Pancreas (tissue), 10 donors: ENCODE measurements around the gene CCDC112. TPM values are rescaled to one million over a fixed set of nuclear protein-coding genes. Genes with fewer than 3 reads are reported as not detected.

Experiments
- ATAC-seq, 4 donors: fragments of 200-7000 bp; cut with Tn5 transposase; one replicate each; pipeline versions ENCODE4 v1.8.0 to v1.9.1; 2020; ENCODE audit warnings: mild to moderate bottlenecking in 4 of 4, moderate library complexity in 4 of 4
- DNase-seq, 6 donors: peaks; one replicate each; pipeline ENCODE4 v3.0.0-alpha.2; 2020
- FAIRE-seq: peaks from 2 replicates; lab custom pipeline; 2012; peaks lifted over from hg19 to GRCh38; lab: Jason Lieb, UNC
- H3K27ac ChIP-seq, 4 donors: fragments of 200-600 bp; sonication (generic); 1 replicate in 3 of 4; 2 replicates in 1 of 4; pipeline versions ENCODE4 v1.5.0 to v1.8.0; 2020
- H3K27me3 ChIP-seq, 4 donors: fragments of 200-600 bp; one replicate each; pipeline ENCODE4 v1.8.0; 2021
- H3K36me3 ChIP-seq, 3 donors: fragments of 200-600 bp; sonication (generic) in 1 of 3; one replicate each; pipeline versions ENCODE4 v1.5.0 to v1.8.0; 2020 to 2021
- H3K4me1 ChIP-seq, 3 donors: fragments of 200-600 bp; one replicate each; pipeline ENCODE4 v1.8.0; 2021
- H3K4me3 ChIP-seq, 4 donors: fragments of 200-600 bp; sonication (generic) in 2 of 4; one replicate each; pipeline versions ENCODE4 v1.5.0 to v1.8.0; 2020 to 2021
- H3K9me3 ChIP-seq, 4 donors: fragments of 200-600 bp; one replicate each; pipeline ENCODE4 v1.8.0; 2021
- WGBS, 2 donors: extraction: QIAGEN DNeasy Blood & Tissue Kit; methylation state at CpG; one replicate each; pipeline ENCODE4 v1.1.7; 2013; 5-methylcytosine and 5-hydroxymethylcytosine counted together
- intact Hi-C, 3 donors: fragments of 100-400 bp; cut with DNase I; formaldehyde crosslinking; loops; one replicate each; pipeline versions ENCODE4 v1.11.1 to v1.14.2; 2022
- polyA plus RNA-seq, 2 donors: library from polyadenylated mRNA; stranded (reverse); fragments of 200-250 nt; gene quantifications; one replicate each; pipeline ENCODE4 v1.2.3, GENCODE V29; 2013
- total RNA-seq, 6 donors: library from RNA; stranded (reverse); fragmentation: NEBNext Ultra II Directional in 4 of 6; extraction: Animal tissue kit (Norgen Biotek cat#: 25700) in 4 of 6; gene quantifications; one replicate each; pipeline versions ENCODE4 v1.2.1 to v1.2.4, GENCODE V29; 2021 to 2023
- TF ChIP-seq, protein P1 (sequence below), 4 donors: fragments of 200-600 bp; sonication (generic) in 3 of 4; IDR thresholded peaks; one replicate each; pipeline versions ENCODE4 v1.5.0 to v1.8.0; 2021; ENCODE audit warnings: antibody characterized with exemption in 4 of 4
- donor health status: healthy with polysubstance abuse.
- donor health status: DM: no; HTN: no; CAD: no; lungs with moderate emphysema.
- donor health status: DM: no; HTN: no; CAD: no.
- donor health status: control.
- donor health status: control.
- donor health status: Bipolar disorder and iron deficiency.
- donor health status: DM: yes; HTN: yes; CAD: no.
- donor health status: DM: no; HTN: no; CAD: no.
- donor health status: DM: no; HTN: no; CAD: no.
- donor health status: DM: yes; HTN: yes; CAD: no.

Gene CCDC112
- total and polyA plus RNA-seq, 8 donors, result 3.3 to 7.9 (median 5.0) TPM

DNA sequence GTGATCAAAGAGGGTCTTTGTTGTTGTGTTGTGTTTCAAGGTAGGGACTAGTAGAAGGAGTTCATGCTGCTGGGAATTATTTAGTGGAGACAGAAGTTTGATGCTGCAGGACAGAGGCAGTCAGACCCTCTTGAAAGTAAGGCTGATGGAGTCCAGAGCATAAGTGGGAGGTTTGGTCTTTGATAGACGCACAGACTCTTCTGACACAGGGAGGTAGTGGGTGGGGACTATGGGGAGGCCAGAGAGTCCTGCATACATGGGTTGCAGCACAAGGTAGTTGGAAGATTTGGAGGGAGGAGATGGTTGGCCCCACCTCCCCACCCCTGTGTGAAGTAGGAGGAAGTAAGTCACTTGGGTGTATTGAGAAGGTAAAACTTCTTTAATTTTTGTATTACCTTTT, 2.4 kb upstream of the CCDC112 start:
- 39 to 59% methylated on average over 1 of the region's 1 CpG for WGBS, 2 donors

DNA sequence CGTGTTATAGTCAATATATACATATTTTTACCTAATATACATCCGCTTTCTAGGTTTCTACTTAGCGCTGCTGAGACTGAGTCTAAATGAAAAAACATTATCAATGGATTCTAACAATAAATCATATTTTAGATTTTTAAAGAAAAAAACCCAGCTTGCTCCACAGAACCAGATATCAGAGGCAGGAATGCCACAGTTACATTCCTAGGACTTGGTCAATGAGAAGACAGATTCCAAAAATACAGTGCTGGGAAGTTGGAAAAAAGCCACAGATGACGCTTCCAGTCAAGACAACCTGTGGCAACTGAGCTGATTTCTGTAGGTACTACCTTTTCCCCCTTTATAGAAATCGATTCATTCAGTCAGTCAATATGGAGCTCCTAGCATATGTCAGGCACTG, 577 bp upstream of the CCDC112 start:
- Histone ChIP-seq H3K27ac (no peak overlapping the region), H3K36me3 (no peaks in the 10 kb centered on the region), H3K4me3 (peak overlapping the region in 2 of 4 donors; percentile 11 to 95), H3K27me3 (no peaks in the 10 kb centered on the region), H3K9me3 (no peaks in the 10 kb centered on the region), H3K4me1 (no peaks in the 10 kb centered on the region)
- intact Hi-C loops, result no loop called here
- FAIRE-seq (no peak), DNase-seq (no peak), ATAC-seq (peak in 2 of 4 donors; percentile 4 to 11)
- 24 to 31% methylated on average over 5 of the region's 5 CpGs for WGBS, 2 donors
- TF ChIP-seq, protein P1, sequence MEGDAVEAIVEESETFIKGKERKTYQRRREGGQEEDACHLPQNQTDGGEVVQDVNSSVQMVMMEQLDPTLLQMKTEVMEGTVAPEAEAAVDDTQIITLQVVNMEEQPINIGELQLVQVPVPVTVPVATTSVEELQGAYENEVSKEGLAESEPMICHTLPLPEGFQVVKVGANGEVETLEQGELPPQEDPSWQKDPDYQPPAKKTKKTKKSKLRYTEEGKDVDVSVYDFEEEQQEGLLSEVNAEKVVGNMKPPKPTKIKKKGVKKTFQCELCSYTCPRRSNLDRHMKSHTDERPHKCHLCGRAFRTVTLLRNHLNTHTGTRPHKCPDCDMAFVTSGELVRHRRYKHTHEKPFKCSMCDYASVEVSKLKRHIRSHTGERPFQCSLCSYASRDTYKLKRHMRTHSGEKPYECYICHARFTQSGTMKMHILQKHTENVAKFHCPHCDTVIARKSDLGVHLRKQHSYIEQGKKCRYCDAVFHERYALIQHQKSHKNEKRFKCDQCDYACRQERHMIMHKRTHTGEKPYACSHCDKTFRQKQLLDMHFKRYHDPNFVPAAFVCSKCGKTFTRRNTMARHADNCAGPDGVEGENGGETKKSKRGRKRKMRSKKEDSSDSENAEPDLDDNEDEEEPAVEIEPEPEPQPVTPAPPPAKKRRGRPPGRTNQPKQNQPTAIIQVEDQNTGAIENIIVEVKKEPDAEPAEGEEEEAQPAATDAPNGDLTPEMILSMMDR (IDR thresholded peaks at IDR 0.05), result no peak

More for the DNA sequence above, 2.4 kb upstream of the CCDC112 start:
- no peak for DNase-seq
- H3K9me3 ChIP-seq, result no peaks in the 10 kb centered on the region
- TF ChIP-seq, protein P1 (IDR thresholded peaks at IDR 0.05), result no peak
- H3K27ac ChIP-seq, result no peak overlapping the region
- no peak overlapping the region for H3K4me3 ChIP-seq
- FAIRE-seq, result no peak
- intact Hi-C loops, result no loop called here
- H3K36me3 ChIP-seq, result no peaks in the 10 kb centered on the region
- no peaks in the 10 kb centered on the region for H3K4me1 ChIP-seq
- no peaks in the 10 kb centered on the region for H3K27me3 ChIP-seq
- no peak for ATAC-seq

DNA sequence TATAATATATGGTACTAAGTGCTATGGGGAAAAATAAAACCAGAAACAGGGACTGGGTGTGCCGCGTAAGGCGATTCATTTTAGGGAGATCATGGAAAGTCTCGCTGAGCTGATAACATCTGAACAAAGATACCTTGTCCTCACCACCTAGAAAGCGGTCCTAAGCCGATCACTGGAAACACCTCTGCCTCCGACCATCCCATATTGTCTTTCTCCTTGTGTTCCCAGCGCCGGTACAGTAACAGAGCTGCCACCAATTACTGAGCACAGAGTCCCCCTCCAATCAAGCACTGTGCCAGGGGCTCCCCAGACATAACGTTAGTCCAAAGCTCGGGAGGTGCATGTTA, 704 bp downstream of the CCDC112 start:
- Histone ChIP-seq H3K27ac (peak overlapping the region in 2 of 4 donors; percentile 67 to 75), H3K9me3 (no peaks in the 10 kb centered on the region), H3K4me3 (peak overlapping the region; percentile 84 to 95 (median 89)), H3K4me1 (no peaks in the 10 kb centered on the region), H3K27me3 (no peaks in the 10 kb centered on the region), H3K36me3 (no peaks in the 10 kb centered on the region)
- intact Hi-C loops, result no loop called here
- FAIRE-seq (no peak), ATAC-seq (peak; percentile 22 to 60 (median 38)), DNase-seq (no peak)
- TF ChIP-seq, protein P1 (IDR thresholded peaks at IDR 0.05), result no peak
- 3 to 5% methylated on average over 11 of the region's 11 CpGs for WGBS, 2 donors

DNA sequence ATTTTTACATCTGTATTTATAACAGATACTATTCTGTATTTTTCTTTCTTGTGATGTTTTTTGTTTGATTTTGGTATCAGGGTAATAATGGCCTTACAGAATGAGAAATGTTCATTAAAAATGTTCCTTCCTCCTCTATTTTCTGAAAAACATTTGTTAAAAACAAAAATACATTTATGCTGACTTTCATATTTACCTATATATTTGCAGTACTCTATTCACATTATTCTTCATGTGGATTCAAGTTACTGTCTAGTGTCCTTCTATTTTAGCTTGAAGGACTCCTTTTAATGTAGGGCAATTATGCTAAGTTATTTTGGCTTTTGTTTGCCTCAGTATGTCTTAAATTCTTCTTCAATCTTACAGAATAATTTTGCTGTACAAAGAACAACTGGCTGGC, 5.1 kb downstream of the CCDC112 start:
- Histone ChIP-seq H3K36me3 (no peaks in the 10 kb centered on the region), H3K4me1 (no peaks in the 10 kb centered on the region), H3K9me3 (no peaks in the 10 kb centered on the region), H3K4me3 (no peak overlapping the region), H3K27ac (no peak overlapping the region), H3K27me3 (no peaks in the 10 kb centered on the region)
- ATAC-seq (no peak), DNase-seq (no peak), FAIRE-seq (no peak)
- TF ChIP-seq, protein P1 (IDR thresholded peaks at IDR 0.05), result no peak
- intact Hi-C loops, result no loop called here

DNA sequence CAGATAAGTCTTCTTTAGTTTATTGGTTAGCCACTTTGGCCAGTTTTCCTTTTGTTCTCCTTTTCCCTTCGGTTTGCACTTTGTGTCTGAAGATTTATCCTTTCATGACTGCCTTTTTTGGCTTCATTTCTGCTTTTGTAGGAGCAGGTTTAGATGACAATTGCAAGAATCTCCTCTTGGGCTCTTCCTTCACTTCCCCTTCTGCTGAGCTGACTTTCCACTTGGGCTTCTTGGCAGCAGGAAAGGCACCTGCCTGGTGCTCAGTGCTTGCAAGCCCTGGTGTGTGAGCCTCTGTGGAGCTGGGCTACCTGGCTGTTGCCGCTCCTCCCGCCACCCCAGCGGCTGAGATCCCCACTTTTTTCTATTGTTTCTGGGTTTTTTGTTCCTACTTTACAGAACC, 7.3 kb downstream of the CCDC112 start:
- Histone ChIP-seq H3K27ac (no peak overlapping the region), H3K27me3 (no peaks in the 10 kb centered on the region), H3K4me1 (no peaks in the 10 kb centered on the region), H3K36me3 (no peaks in the 10 kb centered on the region), H3K9me3 (no peaks in the 10 kb centered on the region), H3K4me3 (no peak overlapping the region)
- ATAC-seq, result no peak
- 89 to 97% methylated on average over 4 of the region's 4 CpGs for WGBS, 2 donors
- TF ChIP-seq, protein P1 (IDR thresholded peaks at IDR 0.05), result no peak
- no peak for FAIRE-seq
- intact Hi-C loops, result no loop called here
- no peak for DNase-seq
